GM21360 (cell line): ENCODE data around the gene EFCAB5.
"Not testable (repeated sequence)": the region's sequence is repeated elsewhere in the genome, so short reads cannot be mapped to it uniquely, and the experiment has no call there.

Source experiments
- ATAC-seq: cut with Tn5 transposase; IDR thresholded peaks from one replicate; pipeline ENCODE4 v1.9.1; 2021; ENCODE audit warnings: mild to moderate bottlenecking, moderate library complexity; ENCODE audit not compliant: unreplicated experiment

Gene EFCAB5

DNA sequence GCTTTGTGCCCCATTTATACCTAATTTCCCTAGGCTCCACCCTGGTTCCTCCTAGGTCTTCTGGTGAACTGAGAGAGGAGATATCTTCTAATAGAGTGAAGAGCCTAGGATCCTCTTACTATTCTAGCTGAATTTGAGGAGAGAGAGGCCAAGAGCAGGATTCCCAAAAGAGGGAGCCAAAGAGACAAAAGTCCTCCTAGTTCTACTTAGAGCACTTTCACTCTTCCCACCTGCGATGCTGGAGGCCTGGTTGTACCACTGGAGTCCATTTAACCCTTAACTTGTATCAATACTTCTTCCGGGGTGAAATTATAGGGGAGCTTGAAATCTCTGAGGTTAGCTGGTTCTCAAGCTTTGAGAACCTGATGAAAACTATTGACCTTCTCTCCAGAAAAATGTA lies 8.1 kb upstream of the EFCAB5 start:
- no peak for ATAC-seq

DNA sequence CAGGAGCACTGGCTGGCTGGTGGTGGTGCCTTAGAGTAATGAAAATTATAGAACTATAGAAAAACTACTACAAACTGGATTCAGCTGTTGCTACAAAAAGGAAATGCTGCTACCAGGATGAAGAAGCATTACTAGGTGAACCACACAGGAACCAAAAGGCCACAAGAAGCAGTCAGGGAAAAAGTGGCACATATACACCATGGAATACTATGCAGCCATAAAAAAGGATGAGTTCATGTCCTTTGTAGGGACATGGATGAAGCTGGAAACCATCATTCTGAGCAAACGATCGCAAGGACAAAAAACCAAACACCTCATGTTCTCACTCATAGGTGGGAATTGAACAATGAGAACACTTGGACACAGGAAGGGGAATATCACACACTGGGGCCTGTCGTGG lies 5.5 kb upstream of the EFCAB5 start:
- not testable (repeated sequence) for ATAC-seq

DNA sequence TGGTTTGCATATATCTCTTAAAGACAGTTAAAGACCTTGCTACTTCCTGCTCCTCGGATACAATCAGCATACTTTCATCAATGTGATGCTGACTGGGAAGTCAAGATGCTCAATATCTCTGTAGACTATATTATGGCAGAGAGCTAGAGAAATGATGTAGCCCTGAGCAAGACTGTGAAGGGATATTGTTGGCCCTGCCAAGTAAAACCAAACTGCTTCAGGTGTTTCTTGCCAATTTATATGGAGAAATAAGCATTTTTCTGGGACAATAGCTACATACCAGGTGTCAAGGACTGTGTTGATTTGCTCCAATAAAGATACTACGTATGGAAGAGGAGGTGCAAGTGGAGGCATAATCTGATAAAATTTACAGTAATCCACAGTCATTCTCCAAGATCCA lies 4.7 kb upstream of the EFCAB5 start:
- no peak for ATAC-seq

DNA sequence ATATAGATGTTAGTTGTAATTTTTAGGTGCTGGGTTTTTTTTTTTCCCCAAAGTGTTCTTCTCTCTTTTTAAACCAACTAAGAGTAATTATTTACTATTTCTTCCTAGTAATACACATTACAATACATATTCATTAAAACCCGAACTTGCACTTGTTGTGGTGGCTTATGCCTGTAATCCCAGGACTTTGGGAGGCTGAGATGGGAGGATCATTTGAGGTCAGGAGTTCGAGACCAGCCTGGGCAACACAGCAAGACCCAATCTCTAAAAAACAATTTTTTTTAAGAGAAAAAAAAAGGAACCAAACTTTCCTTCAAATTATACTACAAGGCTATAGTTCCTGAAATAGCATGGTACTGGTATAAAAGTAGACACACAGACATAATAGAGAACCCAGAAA lies 3.8 kb downstream of the EFCAB5 start:
- no peak for ATAC-seq

DNA sequence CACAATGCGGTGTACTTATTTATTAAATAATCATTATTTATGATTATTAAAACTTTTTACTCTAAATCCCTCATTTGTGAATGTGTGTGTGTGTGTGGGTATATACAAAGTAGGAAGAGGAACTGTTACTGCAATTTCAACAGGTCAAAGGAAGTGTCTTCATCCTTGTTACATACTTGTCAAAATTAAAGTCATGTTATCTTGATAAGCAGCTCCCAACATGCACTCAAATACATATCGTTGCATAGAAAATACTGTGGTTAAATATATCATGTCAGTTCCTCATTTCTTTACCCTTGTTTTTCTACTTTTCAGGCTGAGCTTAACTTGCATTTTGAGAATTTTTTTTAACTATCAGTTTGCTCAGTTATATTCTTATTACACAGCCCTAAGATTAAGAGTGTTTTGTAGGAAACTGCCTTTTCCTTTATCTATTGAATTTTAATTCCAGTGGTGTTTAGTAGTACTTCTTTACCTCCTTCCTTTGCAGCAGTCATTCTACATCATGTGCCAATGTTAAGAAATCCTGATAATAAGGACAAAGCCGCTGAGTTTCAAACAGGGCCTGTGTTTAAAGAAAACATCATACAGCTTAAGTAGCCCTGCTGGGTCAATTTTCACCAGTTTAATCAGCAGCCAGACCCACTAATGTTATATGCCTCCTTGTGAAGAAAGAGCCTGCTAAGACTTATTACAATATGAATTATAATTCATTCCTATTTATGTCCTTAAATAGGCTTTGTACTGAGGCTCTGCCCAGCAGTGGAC lies 7.2 kb downstream of the EFCAB5 start:
- ATAC-seq: no peak

DNA sequence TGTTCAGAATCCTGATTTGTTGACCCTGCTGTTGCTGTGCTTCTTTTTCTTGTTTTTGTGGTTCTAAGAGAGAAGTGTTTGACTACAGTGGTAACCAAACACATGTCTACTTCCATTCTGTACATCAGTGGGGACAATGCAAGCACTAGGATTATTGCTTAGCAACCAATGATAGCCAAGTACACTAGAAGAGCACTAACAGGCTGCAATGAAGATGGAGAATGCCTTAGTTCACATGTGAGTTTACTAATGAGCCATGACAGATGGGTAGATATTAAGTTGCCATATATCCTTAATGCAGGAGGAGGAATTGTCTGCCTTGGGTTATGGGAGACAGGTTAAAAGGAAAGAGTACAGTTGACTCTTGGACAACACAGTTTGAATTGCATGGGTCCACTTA lies 8.3 kb downstream of the EFCAB5 start:
- ATAC-seq: no peak

DNA sequence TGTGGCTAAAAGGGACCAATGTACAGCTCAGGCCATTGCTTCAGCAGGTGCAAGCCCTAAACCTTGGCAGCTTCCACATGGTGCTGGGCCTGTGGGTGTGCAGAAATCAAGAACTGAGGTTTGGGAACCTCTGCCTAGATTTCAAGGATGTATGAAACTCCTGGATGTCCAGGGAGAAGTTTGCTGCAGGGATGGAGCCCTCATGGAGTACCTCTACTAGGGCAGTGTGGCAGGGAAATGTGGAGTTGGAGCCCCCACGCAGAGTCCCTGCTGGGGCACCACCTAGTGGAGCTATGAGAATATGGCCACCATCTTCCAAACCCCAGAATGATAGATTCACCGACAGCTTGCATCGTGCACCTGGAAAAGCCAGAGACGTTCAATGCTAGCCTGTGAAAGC lies 13.0 kb downstream of the EFCAB5 start:
- no peak for ATAC-seq

DNA sequence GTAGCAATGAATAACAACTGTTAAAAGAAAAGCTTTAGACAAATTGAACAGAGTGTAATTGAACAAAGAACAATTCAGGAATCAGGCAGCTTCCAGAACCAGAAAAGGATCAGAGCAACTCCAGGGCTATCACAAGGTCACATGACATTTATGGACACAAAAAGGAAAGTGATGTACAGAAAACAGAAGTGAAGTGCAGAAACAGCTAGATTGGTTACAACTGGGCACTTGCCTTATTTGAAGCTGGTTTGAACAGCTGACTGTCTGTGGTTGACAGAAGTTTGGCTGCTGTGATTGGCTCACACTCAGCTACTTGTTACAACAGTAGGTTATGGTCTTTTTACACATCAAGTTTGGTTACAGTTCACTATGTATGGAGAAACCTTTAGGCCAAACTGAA lies 14.8 kb downstream of the EFCAB5 start:
- ATAC-seq: no peak

DNA sequence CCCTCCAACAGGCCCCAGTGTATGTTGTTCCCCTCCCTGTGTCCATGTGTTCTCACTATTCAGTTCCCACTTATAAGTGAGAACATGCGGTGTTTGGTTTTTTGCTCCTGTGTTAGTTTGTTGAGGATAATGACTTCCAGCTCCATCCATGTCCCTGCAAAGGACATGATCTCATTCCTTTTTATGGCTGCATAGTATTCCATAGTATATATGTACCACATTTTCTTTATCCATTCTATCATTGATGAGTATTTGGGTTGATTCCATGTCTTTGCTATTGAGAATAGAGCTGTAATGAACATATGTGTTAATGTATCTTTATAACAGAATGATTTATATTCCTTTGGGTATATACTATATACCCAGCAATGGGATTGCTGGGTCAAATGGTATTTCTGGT lies 16.1 kb downstream of the EFCAB5 start:
- ATAC-seq: not testable (repeated sequence)

DNA sequence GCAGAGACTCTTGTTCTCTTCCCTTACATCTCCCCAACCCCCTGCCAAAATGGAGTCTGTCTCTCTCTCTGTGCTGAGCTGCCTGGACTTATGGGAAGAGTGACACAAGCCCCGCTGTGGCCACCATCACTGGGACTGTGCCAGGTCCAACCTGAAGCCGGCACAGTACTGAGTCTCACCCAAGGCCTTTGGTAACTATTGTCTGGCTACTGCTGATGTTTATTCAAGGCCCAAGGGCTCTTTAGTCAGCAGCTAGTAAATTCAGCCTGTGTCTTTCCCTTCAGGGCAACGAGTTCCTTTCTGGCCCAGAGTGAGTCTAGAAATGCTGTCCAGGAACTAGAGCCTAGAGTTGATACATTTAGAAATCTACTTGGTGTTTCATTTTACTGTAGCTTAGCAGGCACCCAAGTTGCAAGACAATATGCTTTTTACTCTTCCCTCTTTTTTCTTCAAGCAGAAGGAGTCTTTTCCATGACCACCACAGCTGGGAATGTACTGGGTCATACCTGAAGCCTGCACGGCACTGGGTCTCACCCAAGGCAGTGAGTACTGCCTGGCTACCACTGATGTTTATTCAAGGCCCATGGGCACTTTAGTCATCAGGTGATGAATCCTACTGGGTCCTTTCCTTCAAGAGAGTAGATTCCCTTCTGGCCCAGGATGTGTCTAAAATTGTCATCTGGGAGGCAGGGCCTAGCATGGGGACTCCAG lies 17.7 kb downstream of the EFCAB5 start:
- ATAC-seq: no peak

DNA sequence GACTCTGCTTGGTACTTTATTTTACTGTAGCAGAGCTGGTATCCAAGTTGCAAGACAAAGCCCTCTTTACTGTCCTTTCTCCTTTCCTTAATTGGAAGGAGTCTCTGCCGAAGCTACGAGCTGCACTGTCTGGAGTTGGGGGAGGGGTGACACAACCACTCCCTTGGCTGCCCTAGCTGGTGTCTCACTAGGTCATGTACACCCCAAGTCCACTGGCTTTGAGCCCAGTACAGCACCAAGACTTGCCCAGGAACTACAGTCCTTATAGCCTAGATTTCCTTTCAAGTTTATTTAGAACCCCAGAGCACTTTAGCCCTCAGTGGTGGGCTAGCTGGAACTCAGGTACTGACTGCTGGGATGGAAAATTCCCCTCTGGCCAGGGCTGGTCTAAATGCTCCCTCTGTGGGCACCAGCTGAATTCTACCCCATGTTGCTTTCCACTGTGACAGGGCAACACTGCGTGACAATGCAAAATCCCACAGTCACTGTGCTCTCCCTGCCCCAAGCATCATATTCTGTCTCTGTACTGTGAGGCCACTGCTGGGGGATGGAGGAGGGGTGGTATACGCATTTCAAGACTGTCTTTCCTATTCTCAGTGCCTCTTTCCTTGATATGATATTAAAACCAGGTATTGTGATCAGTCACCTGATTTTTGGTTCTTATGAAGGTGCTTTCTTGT lies 18.4 kb downstream of the EFCAB5 start:
- no peak for ATAC-seq

DNA sequence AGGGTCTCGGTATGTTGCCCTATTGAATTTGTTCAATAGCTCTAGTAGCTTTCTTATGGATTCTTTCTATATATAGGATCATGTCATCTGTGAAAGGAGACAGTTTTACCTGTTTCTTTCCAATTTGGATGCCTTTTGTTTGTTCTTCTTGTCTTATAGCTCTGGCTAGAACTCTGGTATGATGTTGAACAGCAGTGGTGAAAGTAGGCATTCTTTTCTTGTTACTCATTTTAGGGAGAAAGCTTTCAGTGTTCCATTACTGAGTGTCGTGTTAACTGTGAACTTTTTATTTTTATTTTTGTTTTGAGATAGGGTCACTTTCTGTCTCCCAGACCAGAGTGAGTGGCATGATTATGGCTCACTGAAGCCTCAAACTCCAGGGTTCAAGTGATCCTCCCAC lies 21.2 kb downstream of the EFCAB5 start:
- ATAC-seq: no peak

DNA sequence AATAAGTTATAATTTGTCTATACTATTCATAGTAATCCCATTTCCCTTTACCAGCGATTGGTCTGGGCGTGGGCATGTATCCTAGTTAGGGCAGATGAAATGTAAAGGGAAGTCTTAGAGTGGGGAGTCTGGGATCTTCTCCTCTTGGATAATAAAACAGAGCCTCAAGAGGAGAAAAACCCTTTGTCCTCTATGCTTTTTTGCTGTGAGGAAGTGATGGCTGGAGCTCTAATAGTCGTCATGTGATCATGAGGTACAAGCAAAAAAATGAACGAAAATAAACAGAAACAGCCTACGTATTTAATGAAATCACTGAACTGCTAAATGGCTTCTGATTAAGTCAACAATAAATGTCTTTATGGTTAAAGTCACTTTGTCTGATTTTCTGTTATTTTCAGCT lies 26.8 kb downstream of the EFCAB5 start:
- ATAC-seq: no peak

DNA sequence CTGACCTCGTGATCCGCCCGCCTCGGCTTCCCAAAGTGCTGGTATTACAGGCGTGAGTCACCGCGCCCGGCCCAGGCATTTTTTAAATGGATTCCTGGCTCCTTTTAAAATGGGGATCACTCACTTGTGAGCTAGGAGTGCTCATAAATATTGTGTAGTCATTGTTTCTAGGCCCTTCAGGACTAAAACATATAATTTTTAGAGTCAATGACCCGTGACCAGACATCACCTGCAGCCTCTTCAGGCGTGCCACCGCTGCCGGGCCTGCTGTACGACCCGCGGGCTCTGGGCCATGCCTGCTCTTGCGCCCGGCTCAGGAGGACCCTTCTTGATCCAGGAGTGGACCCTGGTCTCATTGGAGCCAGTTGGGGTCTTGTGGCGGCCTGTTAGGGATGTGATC lies 30.8 kb downstream of the EFCAB5 start:
- ATAC-seq: no peak

DNA sequence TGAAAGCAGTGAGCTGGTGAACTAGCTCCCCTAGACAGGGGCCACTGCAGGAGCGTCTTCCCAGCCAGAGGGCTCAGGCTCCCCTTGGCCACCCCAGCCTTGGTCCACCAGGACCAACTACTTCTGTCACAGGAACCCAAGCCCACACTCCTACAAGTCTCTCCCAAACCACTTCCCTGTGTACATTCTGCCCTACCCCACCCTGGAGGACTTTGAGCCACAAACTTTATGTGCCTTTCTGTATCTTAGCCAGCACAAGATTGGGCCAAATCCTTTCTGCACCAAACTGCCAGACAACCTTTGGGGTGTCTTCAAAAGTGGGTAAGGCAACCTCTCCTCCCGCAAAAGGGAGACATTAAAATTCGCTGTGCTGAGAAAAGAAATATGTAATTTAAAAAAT lies 31.6 kb downstream of the EFCAB5 start:
- no peak for ATAC-seq

DNA sequence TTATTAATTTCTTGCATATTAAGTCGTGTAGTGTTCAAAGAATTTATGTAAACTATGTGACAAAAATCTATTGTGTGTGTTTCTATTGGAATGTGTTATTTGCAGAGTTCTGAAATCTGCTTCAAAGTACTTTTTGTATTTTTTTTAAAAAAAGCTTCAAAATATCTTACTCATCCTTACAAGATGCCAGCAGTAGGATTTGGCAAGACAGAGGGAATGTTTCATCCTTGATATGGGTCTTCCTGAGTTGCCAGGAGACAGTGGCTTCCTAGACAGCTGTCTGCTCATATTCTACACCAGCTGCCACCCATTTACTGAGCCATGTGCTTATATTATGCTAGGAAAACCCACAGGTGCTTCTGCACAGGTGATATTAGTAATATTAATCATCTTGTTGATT lies 36.4 kb downstream of the EFCAB5 start:
- ATAC-seq: no peak

DNA sequence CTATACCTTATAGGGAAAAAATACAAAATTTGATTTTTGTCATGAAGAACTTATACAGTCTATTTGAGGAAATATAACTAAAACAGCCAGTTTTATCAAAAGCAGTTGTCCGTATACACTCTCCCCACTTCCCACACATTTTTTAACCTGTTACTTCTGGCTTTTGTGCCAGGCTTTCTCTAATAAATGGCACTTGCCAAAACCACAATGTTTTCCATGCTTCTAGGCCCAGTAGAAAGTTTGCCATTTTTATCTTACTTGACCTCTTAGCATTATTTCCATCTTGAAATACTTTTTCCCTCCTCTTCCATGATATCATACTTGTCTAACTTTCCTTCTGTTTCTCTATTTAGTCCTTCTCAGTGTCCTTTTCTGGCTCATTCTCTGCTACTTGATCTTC lies 38.8 kb downstream of the EFCAB5 start:
- no peak for ATAC-seq

DNA sequence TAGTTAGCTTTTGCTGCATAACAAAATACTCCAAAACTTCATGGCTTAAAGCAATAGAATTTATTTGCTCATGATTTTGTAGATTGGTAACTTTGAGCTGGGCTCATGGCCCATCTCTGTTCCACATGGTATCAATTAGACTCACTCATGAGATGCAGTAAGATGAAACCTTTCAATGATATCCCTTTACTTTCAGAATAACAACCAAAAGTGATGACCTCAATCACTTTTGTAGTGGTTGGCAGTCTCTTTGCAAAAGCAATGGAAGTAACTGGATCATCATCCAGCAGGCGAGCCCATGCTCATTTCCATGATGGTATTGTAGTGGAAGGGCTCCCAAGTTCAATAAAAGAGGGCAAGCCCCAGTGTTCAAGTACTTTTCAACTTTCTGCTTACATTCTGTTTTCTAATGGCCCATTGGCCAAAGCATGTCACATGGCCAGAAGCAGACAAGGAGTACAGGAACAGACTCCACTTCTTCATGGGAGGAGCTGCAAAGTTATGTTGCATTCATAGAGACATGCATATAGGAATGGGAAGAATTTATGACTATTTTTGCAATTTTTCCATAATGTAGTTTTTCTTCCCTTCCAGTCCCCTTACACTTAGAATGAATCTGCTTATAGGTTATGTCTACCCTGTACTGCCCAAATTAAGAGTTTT lies 41.7 kb downstream of the EFCAB5 start:
- no peak for ATAC-seq

DNA sequence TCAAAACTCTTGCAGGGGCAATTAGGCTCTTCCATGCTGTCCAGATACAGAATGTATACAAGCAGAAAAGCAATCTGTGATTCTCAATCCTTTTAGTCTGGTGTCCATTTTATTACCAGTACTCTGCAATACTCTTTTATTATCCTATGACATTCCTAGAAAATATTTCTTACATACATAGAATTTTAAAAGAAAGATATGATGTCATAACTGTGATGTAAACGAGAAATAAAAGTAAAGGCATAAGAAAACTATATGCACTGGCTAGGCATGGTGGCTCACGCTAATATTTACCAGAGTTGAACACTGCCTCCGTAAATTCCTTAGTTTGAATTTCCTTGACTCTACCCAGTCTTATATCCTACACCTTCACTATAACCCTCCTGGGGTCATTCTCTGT lies 55.0 kb downstream of the EFCAB5 start:
- ATAC-seq: no peak

DNA sequence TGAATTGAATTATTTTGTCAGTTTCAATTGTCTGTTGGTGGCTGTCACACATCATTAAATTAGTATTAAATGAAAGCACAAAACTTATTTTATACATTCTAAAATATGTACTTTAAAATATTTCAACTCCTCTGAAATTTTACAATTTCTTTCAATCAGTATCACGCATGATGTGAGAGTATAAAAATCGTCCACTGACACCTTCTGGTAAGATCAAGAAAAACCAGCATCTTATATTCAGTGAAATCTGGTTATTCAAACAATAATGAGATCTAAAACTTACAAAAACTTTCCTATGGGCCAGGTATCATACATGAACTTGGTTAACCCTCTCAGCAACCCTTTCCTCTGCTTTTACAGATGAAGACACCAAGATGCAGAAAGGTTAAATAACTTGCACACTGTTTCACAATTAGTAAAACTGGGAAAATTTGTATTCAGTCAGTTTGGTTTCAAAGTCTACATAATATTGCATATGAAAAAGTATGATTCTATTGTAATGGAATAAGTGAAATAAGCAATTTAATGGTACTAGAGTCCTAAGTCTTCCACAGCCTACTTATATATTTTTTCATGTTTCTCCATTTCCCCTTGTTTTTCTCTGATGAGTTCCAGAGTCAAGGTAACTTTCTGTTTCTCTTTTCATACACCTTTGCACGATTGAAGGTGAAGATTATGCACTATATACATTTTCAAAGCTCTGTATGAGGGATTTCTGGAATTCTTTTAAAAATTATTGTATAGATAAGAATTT lies 58.7 kb downstream of the EFCAB5 start:
- no peak for ATAC-seq

DNA sequence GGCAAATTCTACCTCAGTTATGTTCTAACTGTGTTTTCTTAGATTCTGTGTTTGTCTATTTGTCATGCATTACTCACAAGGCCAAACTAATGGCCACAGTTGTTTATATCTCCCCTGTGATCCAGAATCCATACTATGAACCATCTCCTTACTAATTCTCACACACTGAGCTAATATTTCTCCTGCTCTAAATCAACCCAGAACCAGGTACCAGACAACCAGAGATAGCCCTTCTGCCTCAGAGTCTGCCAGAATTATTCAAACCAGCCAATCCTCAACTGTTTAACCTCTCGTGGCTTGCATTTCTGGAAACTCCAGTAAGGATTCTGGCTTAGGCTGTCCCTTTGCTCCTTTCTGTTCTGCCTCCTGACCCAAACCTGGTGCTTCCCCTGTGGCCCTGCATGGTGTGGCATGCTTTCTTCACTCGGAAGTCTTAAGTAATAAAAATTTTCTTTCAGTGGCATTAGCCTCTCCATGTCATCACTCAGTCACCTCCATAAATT lies 59.4 kb downstream of the EFCAB5 start:
- ATAC-seq: no peak
